Right renal cortex interstitium (tissue), 3 donors: ENCODE data around the gene UBE2L6. TPM values are rescaled to one million over a fixed set of nuclear protein-coding genes. Genes with fewer than 3 reads are reported as not detected.
"Not testable (repeated sequence)": the region's sequence is repeated elsewhere in the genome, so short reads cannot be mapped to it uniquely, and the experiment has no call there.

Source experiments
- DNase-seq, 3 donors: peaks; one replicate each; pipeline ENCODE4 v3.0.0-alpha.2; 2013; ENCODE audit warnings: low read depth in 3 of 3, low spot score in 2 of 3
- polyA plus RNA-seq, 3 donors: library from polyadenylated mRNA; unstranded; fragments of 120-200 nt; gene quantifications; one replicate each; pipeline ENCODE4 v1.2.1, GENCODE V29; 2013; ENCODE audit not compliant: insufficient read length in 3 of 3

The UBE2L6 gene
- polyA plus RNA-seq, 3 donors: 41.3 to 43.6 (median 43.4) TPM

DNA sequence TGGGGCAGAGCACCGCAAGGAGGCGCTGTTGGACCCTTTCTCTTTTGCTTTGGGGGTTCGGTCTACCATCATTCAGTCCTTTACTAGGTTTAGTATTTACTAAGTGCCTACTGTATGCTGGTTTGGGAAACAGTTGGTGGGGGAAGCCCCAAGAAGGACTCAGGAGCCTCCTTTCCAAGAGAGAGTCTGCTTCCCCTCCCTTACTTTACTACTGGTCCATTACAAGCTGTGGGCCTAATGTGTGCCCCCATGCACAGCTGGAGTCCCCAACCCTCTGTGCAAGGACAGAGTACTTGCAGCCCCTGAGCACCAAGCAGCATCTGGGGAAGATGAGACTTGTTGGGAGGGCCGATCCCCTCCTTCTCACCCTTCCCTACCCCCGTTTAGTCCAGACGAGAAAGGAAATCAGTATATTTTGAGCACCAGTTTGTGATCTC lies 876 bp upstream of the UBE2L6 start:
- DNase-seq: peak; percentile 72 to 76 (median 75)

DNA sequence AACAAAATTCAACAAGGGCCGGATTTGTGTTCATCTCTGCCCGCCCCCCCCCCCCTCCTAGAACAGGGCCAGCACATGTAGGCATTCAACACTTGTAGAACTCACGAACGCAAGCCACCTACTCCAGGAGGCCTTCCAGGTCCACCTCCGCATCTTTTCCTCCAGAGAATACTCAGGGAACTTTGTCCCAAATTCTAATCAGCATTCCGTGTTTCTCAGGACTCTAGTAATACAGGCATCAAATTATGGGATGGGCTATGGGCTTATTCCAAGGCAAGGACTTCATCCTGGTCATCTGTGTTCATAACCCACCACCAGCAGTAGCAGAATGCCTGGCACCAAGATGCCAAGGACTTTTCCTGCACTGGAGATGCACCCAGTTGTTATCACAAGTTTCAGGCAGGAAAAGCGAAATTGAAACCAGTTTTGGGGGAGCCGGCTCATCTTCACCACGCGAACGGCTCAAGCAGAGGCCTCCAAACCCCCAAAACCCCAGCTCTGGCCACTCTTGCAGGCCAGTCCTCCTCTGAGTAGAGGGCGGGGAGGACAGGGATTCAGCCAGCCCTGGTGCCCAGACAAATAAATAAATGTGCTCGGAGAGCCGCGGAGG lies 462 bp downstream of the UBE2L6 start:
- no peak for DNase-seq

DNA sequence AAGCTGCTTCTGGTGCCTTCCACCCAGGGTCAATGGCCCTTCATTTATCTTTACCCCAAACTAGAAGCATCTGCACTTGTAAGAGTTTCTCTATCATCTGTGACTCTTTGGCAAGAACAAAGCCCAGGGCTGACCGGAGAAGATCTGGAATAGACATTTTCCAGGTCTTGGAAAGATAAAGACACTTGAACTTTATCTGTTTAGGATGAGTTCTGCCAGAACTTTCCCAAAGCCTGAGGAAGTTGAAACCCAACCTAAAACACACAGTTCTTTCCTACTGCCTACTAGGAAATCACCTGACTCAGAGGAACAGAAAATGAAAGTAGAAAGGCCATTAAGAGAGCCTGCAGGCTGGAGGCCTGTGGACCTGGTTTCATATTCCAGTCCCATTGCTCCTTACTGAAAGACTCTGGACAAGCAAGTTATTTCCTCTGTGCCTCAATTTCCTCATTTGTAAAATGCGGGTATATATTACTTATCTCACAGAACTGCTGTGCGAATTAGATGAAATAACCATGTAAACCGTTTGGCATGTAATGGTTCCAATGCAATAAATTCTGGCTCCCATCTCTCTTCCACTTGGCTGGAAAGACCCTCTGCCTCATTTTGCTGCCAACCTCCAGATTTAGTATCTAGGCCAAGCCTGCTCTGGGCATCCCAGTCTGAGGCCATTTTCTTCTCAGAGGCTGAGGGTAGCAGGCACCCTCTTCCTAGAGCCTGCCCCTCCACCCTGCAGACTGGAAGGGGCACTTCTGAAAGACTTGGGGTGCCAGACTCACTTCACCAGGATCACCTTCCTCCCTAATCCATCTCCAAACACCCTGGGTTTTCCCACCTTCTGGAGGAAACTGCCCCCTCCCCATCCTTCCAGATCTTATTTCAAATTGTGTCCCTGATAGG lies 1.2 kb downstream of the UBE2L6 start:
- DNase-seq: peak in 1 of 3 donors; percentile 23

DNA sequence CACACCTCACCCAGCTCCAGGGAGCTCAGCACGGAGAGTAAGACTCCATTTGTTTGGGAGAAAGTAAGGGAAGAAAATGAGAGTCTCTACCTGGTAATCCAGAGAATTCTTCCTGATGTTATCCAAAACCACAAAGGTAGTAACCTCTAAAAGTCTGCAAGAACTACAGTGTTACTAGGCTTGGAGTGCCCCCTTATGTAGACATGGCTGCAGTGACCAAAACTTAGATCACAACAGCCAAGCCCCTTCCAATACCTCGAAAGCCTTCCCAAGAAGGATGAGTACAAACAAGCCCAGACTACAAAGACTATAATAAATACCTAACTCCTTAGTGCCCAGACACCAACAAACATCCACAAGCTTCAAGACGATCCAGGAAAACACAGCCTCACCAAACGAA lies 4.9 kb downstream of the UBE2L6 start:
- no peak for DNase-seq

- no peak for DNase-seq
These were observed 7.3 kb downstream of the UBE2L6 start for GRCh38 chr11:57560146-57560545.

DNA sequence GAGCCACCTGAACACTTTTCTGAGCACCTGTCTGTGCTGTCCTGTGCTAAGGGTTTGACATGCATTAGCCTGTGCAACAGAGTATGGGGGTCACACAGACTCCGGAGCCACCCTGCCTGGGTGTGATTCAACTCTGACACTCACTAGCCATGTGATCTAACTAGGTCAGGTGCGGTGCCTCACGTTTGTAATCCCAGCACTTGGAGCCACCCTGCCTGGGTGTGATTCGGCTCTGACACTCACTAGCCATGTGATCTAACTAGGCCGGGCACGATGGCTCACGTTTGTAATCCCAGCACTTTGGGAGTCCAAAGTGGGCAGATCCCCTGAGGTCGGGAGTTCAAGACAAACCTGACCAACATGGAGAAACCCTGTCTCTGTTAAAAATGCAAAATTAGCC lies 11.4 kb downstream of the UBE2L6 start:
- no peak for DNase-seq

- DNase-seq: no peak
These were observed 12.1 kb downstream of the UBE2L6 start for GRCh38 chr11:57555393-57555792.

GRCh38 chr11:57552479-57552878 lies 15.0 kb downstream of the UBE2L6 start:
- no peak for DNase-seq

GRCh38 chr11:57551941-57552340 lies 15.5 kb downstream of the UBE2L6 start:
- DNase-seq: no peak

DNA sequence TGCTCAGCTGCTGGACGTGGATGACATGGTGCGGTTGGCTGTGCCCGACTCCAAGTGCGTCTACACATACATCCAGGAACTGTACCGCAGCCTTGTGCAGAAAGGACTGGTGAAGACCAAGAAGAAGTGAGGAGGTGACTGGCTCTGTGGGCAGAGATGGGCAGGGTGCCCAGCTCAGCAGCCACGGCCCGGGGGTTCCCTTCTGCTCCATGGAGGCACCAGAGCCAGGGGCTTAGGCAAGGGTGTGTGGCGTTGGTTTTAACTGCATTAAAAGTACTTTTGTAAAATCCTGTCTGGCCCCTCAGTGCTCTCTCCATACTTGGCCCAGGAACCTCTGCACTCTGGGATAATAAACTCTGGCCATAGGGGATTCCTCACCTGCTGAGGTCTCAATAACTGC lies 17.5 kb downstream of the UBE2L6 start:
- no peak for DNase-seq

GRCh38 chr11:57547854-57548377 lies 19.6 kb downstream of the UBE2L6 start:
- DNase-seq: no peak

- no peak for DNase-seq
These were observed 20.5 kb downstream of the UBE2L6 start for GRCh38 chr11:57546869-57547475.

DNA sequence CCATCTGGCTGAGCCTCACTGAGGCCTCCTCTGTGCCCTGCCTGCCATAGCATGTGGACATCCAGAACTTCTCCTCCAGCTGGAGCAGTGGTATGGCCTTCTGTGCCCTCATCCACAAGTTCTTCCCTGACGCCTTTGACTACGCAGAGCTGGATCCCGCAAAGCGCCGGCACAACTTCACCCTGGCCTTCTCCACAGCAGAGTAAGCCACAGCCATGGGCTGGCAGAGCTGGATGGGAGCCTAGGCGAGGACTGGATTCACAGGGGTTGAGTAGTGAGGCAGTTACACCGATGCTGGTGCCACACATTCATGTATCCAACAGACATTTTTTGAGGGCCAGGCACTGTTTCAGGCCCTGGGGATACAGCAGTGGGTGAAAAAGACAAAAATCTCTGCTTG lies 21.0 kb downstream of the UBE2L6 start:
- no peak for DNase-seq

DNA sequence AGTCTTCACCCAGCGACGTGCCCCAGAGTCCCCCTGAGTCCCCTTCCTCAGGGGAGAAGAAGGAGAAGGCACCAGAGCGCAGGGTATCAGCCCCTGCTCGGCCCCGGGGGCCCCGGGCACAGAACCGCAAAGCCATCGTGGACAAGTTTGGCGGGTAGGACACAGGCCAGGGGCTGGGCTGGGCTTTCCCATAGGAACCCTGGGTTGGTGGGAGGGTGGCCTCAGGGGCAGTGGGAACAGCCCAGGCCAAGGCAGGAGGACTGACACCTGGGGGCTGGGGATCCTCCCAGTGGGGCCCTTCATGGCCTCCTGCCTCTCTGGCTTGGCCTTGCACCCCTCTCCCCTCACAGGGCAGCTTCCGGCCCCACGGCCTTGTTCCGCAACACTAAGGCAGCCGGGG lies 21.6 kb downstream of the UBE2L6 start:
- no peak for DNase-seq

GRCh38 chr11:57544566-57544965 lies 22.9 kb downstream of the UBE2L6 start:
- no peak for DNase-seq

- DNase-seq: no peak
These were observed 23.9 kb downstream of the UBE2L6 start for GRCh38 chr11:57543593-57543992.

GRCh38 chr11:57542582-57542981 lies 24.9 kb downstream of the UBE2L6 start:
- DNase-seq: no peak

DNA sequence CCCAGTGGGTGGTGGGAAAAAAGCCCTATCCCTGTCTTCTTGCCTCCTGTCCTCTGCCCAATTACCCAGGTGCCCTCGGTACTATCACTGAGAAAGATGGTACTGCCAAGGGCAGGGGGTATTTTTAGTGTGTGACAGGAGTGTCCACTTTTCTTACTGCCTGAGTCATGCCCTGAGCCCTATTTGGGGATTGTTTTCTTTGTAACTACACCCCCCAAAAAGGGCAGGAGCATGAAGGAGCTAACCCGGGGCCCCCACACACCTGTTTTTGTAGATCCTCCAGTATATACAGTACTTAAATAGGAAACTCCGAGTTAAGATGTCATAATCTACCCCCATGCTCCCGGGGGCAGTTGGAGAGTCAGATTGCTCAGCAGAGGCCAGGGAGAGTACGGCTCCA lies 26.3 kb downstream of the UBE2L6 start:
- no peak for DNase-seq

DNA sequence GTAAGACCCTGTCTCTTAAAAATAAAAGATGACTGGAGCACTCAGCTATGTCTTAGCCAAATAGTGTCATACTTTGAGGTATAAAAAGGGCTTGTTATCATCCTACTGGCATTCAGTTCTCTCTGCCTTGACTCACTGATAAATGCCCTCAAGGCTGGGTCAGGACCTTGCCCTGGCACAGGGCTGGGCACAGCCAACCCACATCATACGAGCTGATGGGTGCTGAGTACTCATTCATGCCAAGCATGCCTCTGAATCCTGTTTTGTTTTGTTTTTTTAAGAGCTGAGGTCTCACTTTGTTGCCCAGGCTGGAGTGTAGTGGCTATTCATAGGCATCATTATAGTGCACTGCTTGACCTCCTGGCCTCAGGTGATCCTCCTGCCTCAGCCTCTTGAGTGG lies 28.1 kb downstream of the UBE2L6 start:
- DNase-seq: no peak

GRCh38 chr11:57536947-57537619 lies 30.4 kb downstream of the UBE2L6 start, which contains the start of gene SMTNL1:
TSS of gene SMTNL1 (plus strand) at chr11:57537595. CDS start at chr11:57542643, 5,048 bp downstream.
- DNase-seq: no peak

DNA sequence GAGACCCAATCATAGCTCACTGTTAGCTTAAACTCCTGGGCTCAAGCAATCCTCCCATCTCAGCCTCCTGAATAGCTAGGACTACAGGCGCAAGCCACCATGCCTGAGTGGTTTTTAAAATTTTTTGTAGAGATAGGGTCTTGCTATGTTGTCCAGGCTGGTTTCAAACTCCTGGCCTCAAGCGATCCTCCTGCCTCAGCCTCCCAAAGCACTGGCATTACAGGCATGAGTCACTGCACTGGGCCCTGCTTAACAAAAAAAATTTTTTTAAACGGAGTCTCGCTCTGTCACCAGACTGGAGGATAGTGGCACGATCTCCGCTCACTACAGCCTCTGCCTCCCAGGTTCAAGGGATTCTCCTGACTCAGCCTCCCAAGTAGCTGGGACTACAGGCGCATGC lies 33.0 kb downstream of the UBE2L6 start:
- not testable (repeated sequence) for DNase-seq
